ENCODE measurements around the gene PLPP7.
"Not testable (repeated sequence)": the region's sequence is repeated elsewhere in the genome, so short reads cannot be mapped to it uniquely, and the experiment has no call there.

PLPP7 gene

GRCh38 chr9:131335368-131335755 is 45.8 kb downstream of the PLPP7 start:
- TF ChIP-seq, protein P1, sequence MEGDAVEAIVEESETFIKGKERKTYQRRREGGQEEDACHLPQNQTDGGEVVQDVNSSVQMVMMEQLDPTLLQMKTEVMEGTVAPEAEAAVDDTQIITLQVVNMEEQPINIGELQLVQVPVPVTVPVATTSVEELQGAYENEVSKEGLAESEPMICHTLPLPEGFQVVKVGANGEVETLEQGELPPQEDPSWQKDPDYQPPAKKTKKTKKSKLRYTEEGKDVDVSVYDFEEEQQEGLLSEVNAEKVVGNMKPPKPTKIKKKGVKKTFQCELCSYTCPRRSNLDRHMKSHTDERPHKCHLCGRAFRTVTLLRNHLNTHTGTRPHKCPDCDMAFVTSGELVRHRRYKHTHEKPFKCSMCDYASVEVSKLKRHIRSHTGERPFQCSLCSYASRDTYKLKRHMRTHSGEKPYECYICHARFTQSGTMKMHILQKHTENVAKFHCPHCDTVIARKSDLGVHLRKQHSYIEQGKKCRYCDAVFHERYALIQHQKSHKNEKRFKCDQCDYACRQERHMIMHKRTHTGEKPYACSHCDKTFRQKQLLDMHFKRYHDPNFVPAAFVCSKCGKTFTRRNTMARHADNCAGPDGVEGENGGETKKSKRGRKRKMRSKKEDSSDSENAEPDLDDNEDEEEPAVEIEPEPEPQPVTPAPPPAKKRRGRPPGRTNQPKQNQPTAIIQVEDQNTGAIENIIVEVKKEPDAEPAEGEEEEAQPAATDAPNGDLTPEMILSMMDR (IDR thresholded peaks at IDR 0.05) = no peak
- DNase-seq (ENCODE audit: low spot score) = no peak
- Histone ChIP-seq H3K4me3 (no peak overlapping the region), H3K27ac (no peak overlapping the region)

DNA sequence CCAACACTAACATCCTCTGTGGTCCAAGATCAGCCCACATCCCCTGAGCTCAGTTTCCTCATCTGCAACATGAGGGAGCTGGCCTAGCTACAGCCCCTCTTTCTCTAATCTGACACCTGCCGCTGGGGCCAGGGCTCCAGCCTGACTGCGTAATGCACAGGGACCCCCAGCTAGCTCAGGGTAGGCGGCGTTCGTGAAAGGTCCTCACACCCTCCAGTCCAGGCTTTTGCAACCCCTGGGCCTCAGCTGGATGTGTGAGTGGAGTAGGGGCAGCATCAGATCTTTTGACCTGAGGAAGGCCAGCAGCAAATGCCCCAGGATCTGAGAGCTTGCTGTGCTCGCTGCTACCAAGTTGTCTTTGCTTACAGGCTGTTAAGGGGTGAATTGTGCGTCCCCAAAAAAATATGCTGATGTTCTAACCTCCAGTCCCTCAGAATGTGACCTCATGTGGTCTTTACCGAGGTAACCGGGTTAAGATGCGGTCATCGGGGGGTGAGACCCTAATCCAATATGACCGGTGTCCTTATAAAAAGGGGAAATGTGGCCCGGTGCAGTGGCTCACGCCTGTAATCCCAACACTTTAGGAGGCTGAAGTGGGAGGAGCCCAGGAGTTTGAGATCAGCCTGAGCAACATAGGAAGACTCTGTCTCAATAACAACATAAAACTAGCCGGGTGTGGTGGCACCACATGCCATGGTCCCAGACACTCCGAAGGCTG is 47.8 kb downstream of the PLPP7 start:
- TF ChIP-seq, protein P1 (IDR thresholded peaks at IDR 0.05) = no peak
- H3K27ac ChIP-seq = no peak overlapping the region
- DNase-seq (ENCODE audit: low spot score) = no peak
- no peak overlapping the region for H3K4me3 ChIP-seq

- DNase-seq (ENCODE audit: low spot score); H3K27ac ChIP-seq; H3K4me3 ChIP-seq: not testable (repeated sequence)
Observed at GRCh38 chr9:131339212-131339611, 49.7 kb downstream of the PLPP7 start.

- DNase-seq (ENCODE audit: low spot score); H3K27ac ChIP-seq; H3K4me3 ChIP-seq: not testable (repeated sequence)
Observed at GRCh38 chr9:131344931-131345535, 55.5 kb downstream of the PLPP7 start.

GRCh38 chr9:131346559-131346958 is 57.0 kb downstream of the PLPP7 start:
- DNase-seq (ENCODE audit: low spot score) = no peak
- no peak overlapping the region for H3K4me3 ChIP-seq
- no peak overlapping the region for H3K27ac ChIP-seq
- TF ChIP-seq, protein P1 (IDR thresholded peaks at IDR 0.05) = no peak

GRCh38 chr9:131347376-131348020 is 58.0 kb downstream of the PLPP7 start:
- DNase-seq (ENCODE audit: low spot score) = no peak
- H3K4me3 ChIP-seq = no peak overlapping the region

DNA sequence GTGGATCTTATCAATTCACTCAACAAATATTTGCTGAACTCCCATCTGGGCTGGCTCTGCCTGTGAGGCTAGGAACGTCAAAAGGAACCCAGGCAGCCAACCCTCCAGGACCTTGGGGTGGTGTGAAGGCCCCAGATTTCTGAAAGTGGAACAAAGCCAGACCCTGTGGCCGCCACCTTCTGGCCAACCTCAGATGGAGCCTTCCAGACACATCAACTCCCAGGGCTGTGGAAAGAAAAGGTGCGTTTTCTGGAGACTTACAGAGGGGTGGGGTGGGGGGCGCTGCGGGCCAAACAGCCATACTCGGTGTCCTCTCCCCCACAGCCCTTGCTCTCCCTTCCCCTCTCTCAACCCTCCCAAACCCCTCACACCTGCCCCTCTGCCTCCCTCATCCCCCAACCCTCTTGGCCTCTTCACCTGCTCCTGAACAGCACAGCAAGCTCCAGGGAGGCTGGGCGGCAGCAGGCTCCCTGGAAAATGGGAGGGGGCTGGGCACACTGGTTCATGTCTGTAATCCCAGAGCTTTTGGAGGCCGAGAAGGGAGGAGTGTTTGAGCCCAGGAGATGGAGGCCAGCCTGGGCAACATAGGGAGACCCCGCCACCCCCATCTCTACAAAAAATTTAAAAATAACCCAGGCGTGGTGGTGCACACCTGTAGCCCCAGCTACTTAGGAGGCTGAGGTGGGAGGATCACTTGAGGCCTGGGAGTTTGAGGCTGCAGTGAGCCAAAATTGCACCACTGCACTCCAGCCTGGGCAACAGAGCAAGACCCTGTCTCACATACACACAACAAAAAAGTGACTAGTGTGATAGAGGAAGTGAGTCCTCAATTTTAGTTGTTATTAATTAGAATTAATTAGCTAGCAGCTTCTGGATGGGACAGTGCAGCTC is 59.4 kb downstream of the PLPP7 start:
- Histone ChIP-seq H3K4me3 (no peak overlapping the region), H3K27ac (no peak overlapping the region)
- no peak for DNase-seq (ENCODE audit: low spot score)
- TF ChIP-seq, protein P1 (IDR thresholded peaks at IDR 0.05) = no peak

More at GRCh38 chr9:131347376-131348020, 58.0 kb downstream of the PLPP7 start:
- TF ChIP-seq, protein P1 (IDR thresholded peaks at IDR 0.05) = no peak
- H3K27ac ChIP-seq = no peak overlapping the region

Measured in coronary artery (tissue), 2 donors.